Neural cell (in vitro differentiated cells): ENCODE data around the gene SOX13. TPM values are rescaled to one million over a fixed set of nuclear protein-coding genes. Genes with fewer than 3 reads are reported as not detected.

Experiments
- H2AFZ ChIP-seq: fragments of 200-600, 300-800 bp; sonication (generic), shearing (Covaris generic); 2 replicates; pipeline ENCODE4 v1.6.0; 2014; ENCODE audit warnings: low read depth, mild to moderate bottlenecking, antibody characterized with exemption, low read length, moderate library complexity
- H3F3A ChIP-seq: fragments of 200-600 bp; shearing (Covaris generic); 2 replicates; pipeline ENCODE4 v1.6.1; 2016; ENCODE audit warnings: mild to moderate bottlenecking, moderate library complexity, mixed read lengths, antibody characterized with exemption, low read length; ENCODE audit not compliant: insufficient read depth, poor library complexity, severe bottlenecking
- H3K27ac ChIP-seq: fragments of 200-600, 300-800 bp; sonication (generic), shearing (Covaris generic); 2 replicates; pipeline ENCODE4 v1.5.1; 2014; ENCODE audit warnings: mild to moderate bottlenecking, low read length, moderate library complexity
- H3K27me3 ChIP-seq: fragments of 300-800, 200-600 bp; sonication (generic), shearing (Covaris generic); 2 replicates; pipeline ENCODE4 v1.6.0; 2014; ENCODE audit warnings: mild to moderate bottlenecking, low read depth, low read length, moderate library complexity; ENCODE audit not compliant: insufficient read depth
- H3K36me3 ChIP-seq: fragments of 300-800, 200-600 bp; sonication (generic), shearing (Covaris generic); 2 replicates; pipeline ENCODE4 v1.5.1; 2014; ENCODE audit warnings: mild to moderate bottlenecking, antibody characterized with exemption, low read length, moderate library complexity; ENCODE audit not compliant: insufficient read depth
- H3K4me2 ChIP-seq: fragments of 300-800, 200-600 bp; sonication (generic), shearing (Covaris generic); 2 replicates; pipeline ENCODE4 v1.6.0; 2014; ENCODE audit warnings: mild to moderate bottlenecking, low read length
- H3K4me3 ChIP-seq: fragments of 300-800, 200-600 bp; sonication (generic), shearing (Covaris generic); 2 replicates; pipeline ENCODE4 v1.5.1; 2014; ENCODE audit warnings: mild to moderate bottlenecking, low read length, moderate library complexity
- H3K79me2 ChIP-seq: fragments of 200-600 bp; shearing (Covaris generic); replicated peaks from 2 replicates; pipeline ENCODE4 v1.6.0; 2014; ENCODE audit warnings: mild to moderate bottlenecking, low read length, moderate library complexity; ENCODE audit not compliant: insufficient read depth
- H3K9ac ChIP-seq: fragments of 300-800, 200-600 bp; sonication (generic), shearing (Covaris generic); 2 replicates; pipeline ENCODE4 v1.6.1; 2016; ENCODE audit warnings: mild to moderate bottlenecking, low read length, mixed read lengths
- H3K9me2 ChIP-seq: fragments of 200-600 bp; shearing (Covaris generic); 2 replicates; pipeline ENCODE4 v1.6.1; 2016; ENCODE audit warnings: mild to moderate bottlenecking, low read length, mixed read lengths; ENCODE audit not compliant: insufficient read depth
- H3K9me3 ChIP-seq: fragments of 200-600, 300-800 bp; sonication (generic), shearing (Covaris generic); 2 replicates; pipeline ENCODE4 v1.6.1; 2016; ENCODE audit warnings: mild to moderate bottlenecking, mixed run types, low read length, moderate library complexity, mixed read lengths
- H4K20me1 ChIP-seq: fragments of 200-600 bp; shearing (Covaris generic); 2 replicates; pipeline ENCODE4 v1.6.1; 2016; ENCODE audit warnings: mild to moderate bottlenecking, mixed run types; ENCODE audit not compliant: insufficient read depth
- EP300 ChIP-seq: fragments of 450-650 bp; conservative IDR thresholded peaks from 2 replicates; pipeline ENCODE4 v1.6.1; 2014; ENCODE audit warnings: antibody characterized with exemption, mild to moderate bottlenecking, moderate library complexity; ENCODE audit not compliant: poor library complexity, severe bottlenecking
- EZH2 ChIP-seq: fragments of 200-600, 300-800 bp; shearing (Covaris generic), sonication (generic); IDR thresholded peaks from 2 replicates; pipeline ENCODE4 v1.6.1; 2014; ENCODE audit warnings: antibody characterized with exemption, low read length, borderline replicate concordance, mild to moderate bottlenecking; ENCODE audit not compliant: insufficient read depth, poor library complexity, severe bottlenecking
- MXI1 ChIP-seq: fragments of 450-650 bp; conservative IDR thresholded peaks from 2 replicates; pipeline ENCODE4 v1.6.1; 2014; ENCODE audit warnings: antibody characterized with exemption, mild to moderate bottlenecking; ENCODE audit not compliant: poor library complexity, severe bottlenecking
- POLR2AphosphoS5 ChIP-seq: IDR thresholded peaks from 2 replicates; pipeline ENCODE4 v1.6.1; 2012
- RAD21 ChIP-seq: fragments of 450-650 bp; conservative IDR thresholded peaks from 2 replicates; pipeline ENCODE4 v1.6.1; 2014; ENCODE audit warnings: antibody characterized with exemption, mild to moderate bottlenecking, moderate library complexity
- REST ChIP-seq: IDR thresholded peaks from 2 replicates; pipeline ENCODE4 v1.6.1; 2012; ENCODE audit warnings: borderline replicate concordance
- SMC3 ChIP-seq: fragments of 450-650 bp; conservative IDR thresholded peaks from 2 replicates; pipeline ENCODE4 v1.6.1; 2014; ENCODE audit warnings: antibody characterized with exemption, mild to moderate bottlenecking, moderate library complexity; ENCODE audit not compliant: poor library complexity
- TAF1 ChIP-seq: IDR thresholded peaks from 2 replicates; pipeline ENCODE4 v1.6.1; 2012; ENCODE audit warnings: low read depth
- polyA plus RNA-seq: library from polyadenylated mRNA; depleted of rRNA; stranded (reverse); fragments of >200 nt; gene quantifications from 2 replicates; pipeline ENCODE4 v1.2.3, GENCODE V29; 2014
- TF ChIP-seq, protein P1 (sequence below): fragments of 450-650 bp; IDR thresholded peaks from 2 replicates; pipeline ENCODE4 v1.5.1; 2014; ENCODE audit warnings: antibody characterized with exemption, mild to moderate bottlenecking, moderate library complexity; ENCODE audit not compliant: poor library complexity, severe bottlenecking

Gene SOX13
- polyA plus RNA-seq, 1 donor from 2014 or later = 1.7 TPM

DNA sequence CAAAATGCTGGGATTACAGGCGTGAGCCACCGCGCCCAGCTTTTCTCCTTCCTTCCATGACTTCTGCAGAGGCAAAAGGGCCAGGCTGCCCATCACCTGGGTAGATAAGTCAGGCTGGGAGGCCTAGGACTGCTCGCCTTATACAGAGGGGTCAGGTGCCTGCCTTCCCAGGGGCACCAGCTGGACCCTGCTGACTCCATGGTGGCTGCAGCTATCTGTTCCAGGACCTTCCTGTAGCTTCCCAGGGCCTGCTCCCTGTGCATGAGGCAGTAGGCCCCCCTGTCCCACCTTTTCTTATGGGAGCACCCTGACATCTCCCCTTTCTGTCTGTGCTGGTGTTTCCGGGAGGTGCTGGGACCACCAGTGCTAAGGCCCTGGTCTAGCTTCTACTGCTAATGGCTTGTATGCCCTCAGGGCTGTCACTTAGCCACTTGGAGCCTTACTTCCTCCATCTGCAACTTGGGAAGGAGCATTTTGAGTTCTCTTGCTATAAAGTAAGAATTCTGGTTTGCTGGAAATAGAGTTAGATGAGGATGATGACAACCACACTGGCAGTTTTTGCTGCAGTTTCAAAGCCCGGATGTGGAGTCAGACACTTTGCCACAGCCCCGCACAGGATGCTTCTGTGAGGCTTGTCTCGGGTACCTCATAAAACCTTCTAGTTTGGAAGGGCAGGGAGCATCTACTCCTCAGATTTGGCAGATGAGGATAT lies 14.4 kb downstream of the SOX13 start:
- H3K4me3 ChIP-seq = no peak overlapping the region
- no peaks in the 10 kb centered on the region for H3K36me3 ChIP-seq
- TF ChIP-seq MXI1 (no peak), SMC3 (no peak), POLR2AphosphoS5 (no peak), REST (no peak), EZH2 (no peak), TAF1 (no peak), EP300 (no peak), RAD21 (no peak)
- TF ChIP-seq, protein P1, sequence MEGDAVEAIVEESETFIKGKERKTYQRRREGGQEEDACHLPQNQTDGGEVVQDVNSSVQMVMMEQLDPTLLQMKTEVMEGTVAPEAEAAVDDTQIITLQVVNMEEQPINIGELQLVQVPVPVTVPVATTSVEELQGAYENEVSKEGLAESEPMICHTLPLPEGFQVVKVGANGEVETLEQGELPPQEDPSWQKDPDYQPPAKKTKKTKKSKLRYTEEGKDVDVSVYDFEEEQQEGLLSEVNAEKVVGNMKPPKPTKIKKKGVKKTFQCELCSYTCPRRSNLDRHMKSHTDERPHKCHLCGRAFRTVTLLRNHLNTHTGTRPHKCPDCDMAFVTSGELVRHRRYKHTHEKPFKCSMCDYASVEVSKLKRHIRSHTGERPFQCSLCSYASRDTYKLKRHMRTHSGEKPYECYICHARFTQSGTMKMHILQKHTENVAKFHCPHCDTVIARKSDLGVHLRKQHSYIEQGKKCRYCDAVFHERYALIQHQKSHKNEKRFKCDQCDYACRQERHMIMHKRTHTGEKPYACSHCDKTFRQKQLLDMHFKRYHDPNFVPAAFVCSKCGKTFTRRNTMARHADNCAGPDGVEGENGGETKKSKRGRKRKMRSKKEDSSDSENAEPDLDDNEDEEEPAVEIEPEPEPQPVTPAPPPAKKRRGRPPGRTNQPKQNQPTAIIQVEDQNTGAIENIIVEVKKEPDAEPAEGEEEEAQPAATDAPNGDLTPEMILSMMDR = no peak
- H3K27me3 ChIP-seq = no peaks in the 10 kb centered on the region
- no peaks in the 10 kb centered on the region for H3K9me2 ChIP-seq
- no peak overlapping the region for H2AFZ ChIP-seq
- no peak overlapping the region for H3K9ac ChIP-seq
- no peaks in the 10 kb centered on the region for H4K20me1 ChIP-seq
- no peaks in the 10 kb centered on the region for H3F3A ChIP-seq
- no peaks in the 10 kb centered on the region for H3K9me3 ChIP-seq
- H3K4me2 ChIP-seq = no peak overlapping the region
- no peaks in the 10 kb centered on the region for H3K79me2 ChIP-seq
- H3K27ac ChIP-seq = no peak overlapping the region

DNA sequence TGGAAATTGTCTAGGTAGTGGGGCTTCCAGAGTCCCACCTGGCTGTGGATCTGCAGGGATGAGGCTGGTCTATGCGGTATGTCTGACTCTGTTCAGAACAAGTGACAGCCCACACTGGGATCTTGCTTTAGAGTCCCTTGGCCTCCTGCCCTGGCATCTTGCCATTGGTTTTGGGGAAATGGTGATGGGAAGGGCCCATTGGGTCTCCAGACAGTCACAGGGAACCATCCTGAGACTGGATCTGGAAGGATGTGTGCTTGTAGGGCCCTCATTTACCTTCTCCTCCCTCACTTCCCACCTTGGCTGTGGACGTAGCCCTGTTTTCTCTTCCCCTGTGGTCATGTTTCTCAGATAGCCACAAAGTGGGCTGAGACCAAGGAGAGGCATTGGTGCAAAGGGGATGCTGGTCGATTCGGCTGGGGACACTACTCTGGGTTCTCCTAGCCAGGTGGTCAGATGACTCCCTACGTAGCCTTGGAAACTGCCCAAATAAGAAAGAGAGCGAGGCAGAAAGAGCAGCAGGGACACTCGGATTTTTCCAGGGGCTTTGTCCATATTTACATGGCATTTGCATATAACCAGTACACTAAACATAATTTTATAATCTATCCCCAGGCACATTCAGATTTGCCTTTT lies 15.1 kb downstream of the SOX13 start:
- Histone ChIP-seq H3K27me3 (no peaks in the 10 kb centered on the region), H3K27ac (no peak overlapping the region), H4K20me1 (no peaks in the 10 kb centered on the region), H3K9me3 (no peaks in the 10 kb centered on the region), H3K9ac (no peak overlapping the region), H3K4me2 (no peak overlapping the region), H3K79me2 (no peaks in the 10 kb centered on the region), H3K36me3 (no peaks in the 10 kb centered on the region), H3K4me3 (no peak overlapping the region), H3F3A (no peaks in the 10 kb centered on the region), H2AFZ (no peak overlapping the region), H3K9me2 (no peaks in the 10 kb centered on the region)
- TF ChIP-seq, protein P1 = no peak
- no peak for TF ChIP-seq EZH2
- TF ChIP-seq MXI1 = no peak
- no peak for TF ChIP-seq POLR2AphosphoS5
- TF ChIP-seq SMC3 = no peak
- no peak for TF ChIP-seq REST
- no peak for TF ChIP-seq EP300
- TF ChIP-seq RAD21 = no peak
- no peak for TF ChIP-seq TAF1
